ENCODE measurements around the gene SYNM.

DNA sequence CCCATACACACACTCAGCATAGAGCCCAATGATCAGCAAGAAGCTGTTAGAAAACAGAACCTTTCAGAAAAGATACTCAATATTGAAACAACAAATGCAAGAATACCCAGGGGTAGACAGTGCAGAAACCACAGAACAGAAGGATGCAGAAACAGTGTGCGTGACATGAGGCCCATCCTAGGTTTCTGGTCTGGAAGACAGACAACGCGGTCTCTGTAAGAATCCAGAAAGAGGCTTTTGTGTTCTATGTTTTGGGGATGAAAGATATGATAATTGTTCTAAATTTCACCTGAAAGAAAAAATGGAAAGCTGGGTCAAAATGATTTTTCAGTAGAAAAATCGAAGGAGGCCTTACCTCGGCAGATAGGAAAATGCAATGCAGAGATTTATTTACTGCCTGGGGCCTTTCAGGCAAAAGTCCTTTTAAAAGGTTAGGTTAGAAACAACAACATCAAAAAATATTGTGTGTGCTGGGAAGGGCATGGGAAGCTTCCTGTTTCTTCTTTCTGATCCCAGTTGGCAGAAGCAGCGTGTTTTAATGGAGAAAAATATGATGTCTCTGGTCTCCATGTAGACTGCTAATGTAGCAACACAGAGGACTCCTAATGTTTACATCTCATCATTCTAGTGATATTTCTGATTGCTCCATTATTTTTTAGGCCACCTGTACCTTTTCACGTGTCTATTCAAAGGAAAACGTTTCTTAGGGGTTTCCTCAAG is 17.0 kb downstream of the SYNM start:
- TF ChIP-seq TAF1 (IDR thresholded peaks at IDR 0.05; ENCODE audit: borderline replicate concordance, insufficient read depth, low read length), result no peak
- TF ChIP-seq POLR2AphosphoS5 (IDR thresholded peaks at IDR 0.05; ENCODE audit: low read depth, low read length), result no peak
- no peak for TF ChIP-seq SIN3A (IDR thresholded peaks at IDR 0.05; ENCODE audit: borderline replicate concordance, insufficient read depth, low read length)
- TF ChIP-seq, protein P1, sequence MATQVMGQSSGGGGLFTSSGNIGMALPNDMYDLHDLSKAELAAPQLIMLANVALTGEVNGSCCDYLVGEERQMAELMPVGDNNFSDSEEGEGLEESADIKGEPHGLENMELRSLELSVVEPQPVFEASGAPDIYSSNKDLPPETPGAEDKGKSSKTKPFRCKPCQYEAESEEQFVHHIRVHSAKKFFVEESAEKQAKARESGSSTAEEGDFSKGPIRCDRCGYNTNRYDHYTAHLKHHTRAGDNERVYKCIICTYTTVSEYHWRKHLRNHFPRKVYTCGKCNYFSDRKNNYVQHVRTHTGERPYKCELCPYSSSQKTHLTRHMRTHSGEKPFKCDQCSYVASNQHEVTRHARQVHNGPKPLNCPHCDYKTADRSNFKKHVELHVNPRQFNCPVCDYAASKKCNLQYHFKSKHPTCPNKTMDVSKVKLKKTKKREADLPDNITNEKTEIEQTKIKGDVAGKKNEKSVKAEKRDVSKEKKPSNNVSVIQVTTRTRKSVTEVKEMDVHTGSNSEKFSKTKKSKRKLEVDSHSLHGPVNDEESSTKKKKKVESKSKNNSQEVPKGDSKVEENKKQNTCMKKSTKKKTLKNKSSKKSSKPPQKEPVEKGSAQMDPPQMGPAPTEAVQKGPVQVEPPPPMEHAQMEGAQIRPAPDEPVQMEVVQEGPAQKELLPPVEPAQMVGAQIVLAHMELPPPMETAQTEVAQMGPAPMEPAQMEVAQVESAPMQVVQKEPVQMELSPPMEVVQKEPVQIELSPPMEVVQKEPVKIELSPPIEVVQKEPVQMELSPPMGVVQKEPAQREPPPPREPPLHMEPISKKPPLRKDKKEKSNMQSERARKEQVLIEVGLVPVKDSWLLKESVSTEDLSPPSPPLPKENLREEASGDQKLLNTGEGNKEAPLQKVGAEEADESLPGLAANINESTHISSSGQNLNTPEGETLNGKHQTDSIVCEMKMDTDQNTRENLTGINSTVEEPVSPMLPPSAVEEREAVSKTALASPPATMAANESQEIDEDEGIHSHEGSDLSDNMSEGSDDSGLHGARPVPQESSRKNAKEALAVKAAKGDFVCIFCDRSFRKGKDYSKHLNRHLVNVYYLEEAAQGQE (IDR thresholded peaks at IDR 0.05; ENCODE audit: insufficient read depth in 1 of 2, low read depth in 2 of 2, low read length in 2 of 2), result no peak
- no peak for TF ChIP-seq FOXP2 (optimal IDR thresholded peaks at IDR 0.05; ENCODE audit: borderline replicate concordance, extremely low read depth, extremely low read length, insufficient read depth)

Measured in PFSK-1 (cell line).